GM12878 (cell line): ENCODE data around the gene CYTH3. TPM values are rescaled to one million over a fixed set of nuclear protein-coding genes. Genes with fewer than 3 reads are reported as not detected.

Experiments used
- ATAC-seq: fragments of 200-7000 bp; cut with Tn5 transposase; 3 replicates; pipeline ENCODE4 v1.9.1; 2020; ENCODE audit warnings: mild to moderate bottlenecking, moderate library complexity
- BruUV-seq: library from RNA; stranded (reverse); fragments of 400-500 nt; replicated peaks from 2 replicates; lab custom pipeline; 2021; lab: Mats Ljungman, UMichigan
- CTCF ChIA-PET: fragments of 300-600 bp; sonication (Branson Sonifier 250); formaldehyde crosslinking; extraction: SDS; loops from one replicate; lab custom pipeline; 2021; ENCODE audit warnings: inconsistent platforms; lab: Yijun Ruan, JAX
- POLR2A ChIA-PET: fragments of 350-600 bp; formaldehyde crosslinking; extraction: SDS; loops from one replicate; lab custom pipeline; 2021; ENCODE audit warnings: inconsistent platforms; lab: Charles Lee
- RAD21 ChIA-PET: fragments of 300-600 bp; sonication (Branson Sonifier 250); formaldehyde crosslinking; loops from one replicate; lab custom pipeline; 2023; ENCODE audit warnings: antibody characterized with exemption; ENCODE audit not compliant: unreplicated experiment; lab: Charles Lee
- SMC1A ChIA-PET: fragments of 300-600 bp; sonication (Branson Sonifier 250); formaldehyde crosslinking; loops from one replicate; lab custom pipeline; 2023; ENCODE audit not compliant: unreplicated experiment, uncharacterized antibody; lab: Charles Lee
- DNase-seq: peaks from one replicate; pipeline ENCODE4 v3.0.0-alpha.2; 2011; ENCODE audit warnings: low read depth, low spot score
- FAIRE-seq: peaks from 3 replicates; lab custom pipeline; 2011; peaks lifted over from hg19 to GRCh38; lab: Jason Lieb, UNC
- H2AFZ ChIP-seq: 2 replicates; pipeline ENCODE4 v1.6.0; 2011; ENCODE audit warnings: low read depth, low read length, control low read depth; ENCODE audit not compliant: control insufficient read depth
- H3K27ac ChIP-seq: 2 replicates; pipeline ENCODE4 v1.5.1; 2011; ENCODE audit warnings: control low read depth; ENCODE audit not compliant: control insufficient read depth, insufficient read depth
- H3K27me3 ChIP-seq, 2 experiments: replicated peaks in 1 of 2; 2 replicates each; pipeline versions ENCODE4 v1.6.0 to v1.6.1; 2011; ENCODE audit warnings: low read length in 1 of 2; ENCODE audit not compliant: control insufficient read depth in 2 of 2, insufficient read depth in 2 of 2
- H3K36me3 ChIP-seq, 2 experiments: 2 replicates each; pipeline ENCODE4 v1.5.1; 2011; ENCODE audit warnings: low read length in 1 of 2; ENCODE audit not compliant: control insufficient read depth in 2 of 2, insufficient read depth in 2 of 2
- H3K4me1 ChIP-seq: 2 replicates; pipeline ENCODE4 v1.6.1; 2011; ENCODE audit warnings: mild to moderate bottlenecking, low read length, moderate library complexity, mixed read lengths; ENCODE audit not compliant: control insufficient read depth, insufficient read depth
- H3K4me2 ChIP-seq: 2 replicates; pipeline ENCODE4 v1.6.0; 2011; ENCODE audit warnings: control low read depth; ENCODE audit not compliant: control insufficient read depth, insufficient read depth
- H3K4me3 ChIP-seq: fragments of 200-600 bp; sonication (generic); 2 replicates; pipeline ENCODE4 v1.5.1; 2016
- H3K79me2 ChIP-seq: 2 replicates; pipeline ENCODE4 v1.6.0; 2011; ENCODE audit warnings: low read length; ENCODE audit not compliant: control insufficient read depth, insufficient read depth
- H3K9ac ChIP-seq: 2 replicates; pipeline ENCODE4 v1.8.0; 2011; ENCODE audit warnings: low read length, control low read depth, mixed read lengths; ENCODE audit not compliant: control insufficient read depth, insufficient read depth
- H3K9me3 ChIP-seq: replicated peaks from 3 replicates; pipeline ENCODE4 v1.5.1; 2011; ENCODE audit warnings: mild to moderate bottlenecking, low read length; ENCODE audit not compliant: control insufficient read depth, insufficient read depth
- H4K20me1 ChIP-seq: 2 replicates; pipeline ENCODE4 v1.6.0; 2011; ENCODE audit not compliant: control insufficient read depth, insufficient read depth
- ASH2L ChIP-seq: fragments of 300-600, 200-600 bp; sonication (generic); IDR thresholded peaks from 2 replicates; pipeline ENCODE4 v1.6.1; 2017; ENCODE audit warnings: low read depth, mild to moderate bottlenecking, borderline replicate concordance
- BRCA1 ChIP-seq: IDR thresholded peaks from 2 replicates; pipeline ENCODE4 v1.6.1; 2011; ENCODE audit warnings: low read depth, low read length, improper control_type of control experiment
- EED ChIP-seq: sonication (generic); IDR thresholded peaks from 2 replicates; pipeline ENCODE4 v1.6.1; 2016; ENCODE audit warnings: antibody characterized with exemption, low read depth
- EP300 ChIP-seq, 2 experiments: fragments of 150-350 bp in 1 of 2; IDR thresholded peaks; 2 replicates each; pipeline ENCODE4 v1.6.1; 2011 to 2012; ENCODE audit warnings: low read depth in 2 of 2, low read length in 2 of 2, borderline replicate concordance in 1 of 2, improper control_type of control experiment in 1 of 2, inconsistent platforms in 1 of 2; ENCODE audit not compliant: control insufficient read depth in 1 of 2
- GATAD2B ChIP-seq: fragments of 450-650 bp; conservative IDR thresholded peaks from 2 replicates; pipeline ENCODE4 v1.6.1; 2017; ENCODE audit warnings: low read depth, mild to moderate bottlenecking, moderate library complexity
- HDGF ChIP-seq: fragments of 450-650 bp; IDR thresholded peaks from 2 replicates; pipeline ENCODE4 v1.6.1; 2016; ENCODE audit warnings: antibody characterized with exemption
- IRF3 ChIP-seq: fragments of 450-650 bp; IDR thresholded peaks from 2 replicates; pipeline ENCODE4 v1.6.1; 2014; ENCODE audit warnings: mild to moderate bottlenecking
- JUNB ChIP-seq: IDR thresholded peaks from 2 replicates; pipeline ENCODE4 v1.6.1; 2016; ENCODE audit warnings: antibody characterized with exemption, mild to moderate bottlenecking
- LARP7 ChIP-seq: fragments of 450-650 bp; IDR thresholded peaks from 2 replicates; pipeline ENCODE4 v1.6.1; 2017; ENCODE audit warnings: mild to moderate bottlenecking
- MAX ChIP-seq: IDR thresholded peaks from 2 replicates; pipeline ENCODE4 v1.6.1; 2012; ENCODE audit warnings: low read depth, low read length, improper control_type of control experiment
- MYB ChIP-seq: fragments of 150-350 bp; IDR thresholded peaks from 2 replicates; pipeline ENCODE4 v1.6.1; 2014; ENCODE audit warnings: mild to moderate bottlenecking, low read depth, low read length, borderline replicate concordance
- PAX8 ChIP-seq: fragments of 450-650 bp; IDR thresholded peaks from 2 replicates; pipeline ENCODE4 v1.6.1; 2017; ENCODE audit warnings: mild to moderate bottlenecking, moderate library complexity
- RB1 ChIP-seq: fragments of 450-650 bp; formaldehyde crosslinking; IDR thresholded peaks from 2 replicates; pipeline ENCODE4 v1.6.1; 2017; ENCODE audit warnings: mild to moderate bottlenecking, borderline replicate concordance
- SMAD1 ChIP-seq: fragments of 450-650 bp; IDR thresholded peaks from 2 replicates; pipeline ENCODE4 v1.6.1; 2018; ENCODE audit warnings: mild to moderate bottlenecking, low read depth; ENCODE audit not compliant: partially characterized antibody
- SMARCA5 ChIP-seq: fragments of 450-650 bp; IDR thresholded peaks from 2 replicates; pipeline ENCODE4 v1.6.1; 2017; ENCODE audit warnings: mild to moderate bottlenecking
- WGBS: methylation state at CpG from one replicate; pipeline ENCODE4 v1.1.6; 2016; ENCODE audit warnings: low lambda C conversion rate; ENCODE audit not compliant: insufficient replicate concordance, insufficient coverage; ENCODE audit errors: missing lambda C conversion rate; 5-methylcytosine and 5-hydroxymethylcytosine counted together
- in situ Hi-C: fragments of 300-500 bp; cut with MboI; formaldehyde crosslinking; loops from 9 replicates; pipeline ENCODE4 v1.14.3; 2018; ENCODE audit warnings: mixed read lengths
- intact Hi-C: fragments of 100-400 bp; cut with micrococcal nuclease; formaldehyde crosslinking; loops from one replicate; pipeline ENCODE4 v1.14.2; 2022; ENCODE audit not compliant: unreplicated experiment
- polyA plus RNA-seq, 11 experiments: library from polyadenylated mRNA; depleted of rRNA in 4 of 11; unstranded in 6 of 11; stranded (reverse) in 5 of 11; fragments of >200 nt; fragmentation: Nextera tagmentation in 4 of 11; fragmentation: Illumina TruSeq in 1 of 11; extraction: Ambion mirVana in 4 of 11; extraction: Trizol in 1 of 11; gene quantifications; 1 replicate in 1 of 11; 2 replicates in 10 of 11; pipeline versions ENCODE4 v1.2.1 to v1.2.3, GENCODE V29; 2011 to 2016; ENCODE audit warnings: inconsistent platforms in 2 of 11, missing spikeins in 2 of 11, low read depth in 1 of 11
- total RNA-seq, 4 experiments: library from RNA; depleted of rRNA in 3 of 4; stranded (reverse); fragments of >200 nt in 3 of 4; fragmentation: Illumina TruSeq in 1 of 4; extraction: Trizol in 1 of 4; gene quantifications; 2 replicates each; pipeline versions ENCODE4 v1.2.1 to v1.2.3, GENCODE V29; 2013 to 2021

The CYTH3 gene
- total and polyA plus RNA-seq, 10 of the 15 experiments (the other 5 are each of a cell fraction or from before 2014, with no cell fraction given) = 0.45 to 28.2 (median 15.7) TPM

- no peak for TF ChIP-seq MAX
- TF ChIP-seq ASH2L = no peak
- no peak for TF ChIP-seq PAX8
- TF ChIP-seq BRCA1 = no peak
- TF ChIP-seq EED = no peak
- no peak for TF ChIP-seq JUNB
- no peak for TF ChIP-seq HDGF
Measured at GRCh38 chr7:6165521-6166320, 106.7 kb downstream of the CYTH3 start (continued).

- ChIA-PET RAD21 (no interaction called here), CTCF (no interaction called here), POLR2A (no interaction called here), SMC1A (interaction anchor here (0.7 to 1.5 kb wide), 2 partner anchors 95 to 124 kb away, joined by 3 read pairs; no protein-coding TSS in a partner anchor)
- ATAC-seq = no peak
- no peaks in the 10 kb centered on the region for H3K27me3 ChIP-seq
- H3K27ac ChIP-seq = no peak overlapping the region
- H2AFZ ChIP-seq = no peak overlapping the region
- WGBS = 91% methylated on average over 19 of the region's 19 CpGs
- H3K36me3 ChIP-seq = peaks cover 3 to 14% of the 10 kb centered on the region in 2 experiments; a peak in 3 of 4 replicates
- H3K9me3 ChIP-seq = no peaks in the 10 kb centered on the region
- H3K4me1 ChIP-seq = peaks cover 13% of the 10 kb centered on the region
- H3K79me2 ChIP-seq = no peaks in the 10 kb centered on the region
- in situ Hi-C loops = no loop called here
- no peak for FAIRE-seq
- H3K4me3 ChIP-seq = no peak overlapping the region
- no peak overlapping the region for H3K9ac ChIP-seq
- intact Hi-C loops = no loop called here
- no peaks in the 10 kb centered on the region for H4K20me1 ChIP-seq
- no TSS peak for BruUV-seq
- no peak overlapping the region for H3K4me2 ChIP-seq
- no peak for TF ChIP-seq RB1
- TF ChIP-seq SMAD1 = no peak
- TF ChIP-seq ASH2L = no peak
- no peak for TF ChIP-seq IRF3
- no peak for TF ChIP-seq LARP7
- no peak for TF ChIP-seq GATAD2B
- no peak for TF ChIP-seq SMARCA5
- no peak for TF ChIP-seq MYB
- no peak for TF ChIP-seq EP300 (IDR thresholded peaks at IDR 0.05; ENCODE audit: borderline replicate concordance in 1 of 2, control insufficient read depth in 1 of 2, low read depth in 2 of 2, low read length in 2 of 2)
- TF ChIP-seq, all 136 proteins: peak for 0
- DNase-seq = no peak
Measured at GRCh38 chr7:6165075-6165474, 107.3 kb downstream of the CYTH3 start.
